K562 (cell line): ENCODE data around the gene TSPOAP1. TPM values are rescaled to one million over a fixed set of nuclear protein-coding genes. Genes with fewer than 3 reads are reported as not detected.

ENCODE experiments used
- CGGBP1 ChIP-seq: fragments of 250-450 bp; sonication (Bioruptor Pico); IDR thresholded peaks from 2 replicates; pipeline ENCODE4 v1.9.0; 2021; ENCODE audit warnings: mild to moderate bottlenecking
- EGR1 ChIP-seq: fragments of 450-650 bp; conservative IDR thresholded peaks from 2 replicates; pipeline ENCODE4 v1.6.1; 2017; ENCODE audit warnings: mild to moderate bottlenecking
- HDAC1 ChIP-seq, 2 experiments: fragments of 450-650 bp; IDR thresholded peaks; 2 replicates each; pipeline ENCODE4 v1.6.1; 2016 to 2017; ENCODE audit warnings: inconsistent platforms in 1 of 2, mild to moderate bottlenecking in 1 of 2, moderate library complexity in 1 of 2
- HDAC8 ChIP-seq: fragments of 450-650 bp; IDR thresholded peaks from 2 replicates; pipeline ENCODE4 v1.6.1; 2016; ENCODE audit warnings: mild to moderate bottlenecking, missing genetic modification characterization, moderate library complexity, missing compliant biosample characterization
- MYBL2 ChIP-seq, 2 experiments: fragments of 450-650 bp in 1 of 2; sonication (generic) in 1 of 2; formaldehyde crosslinking in 1 of 2; IDR thresholded peaks; 2 replicates each; pipeline versions ENCODE4 v1.6.1 to v1.8.1; 2017 to 2022; ENCODE audit warnings: borderline replicate concordance in 1 of 2, inconsistent platforms in 1 of 2, low read depth in 1 of 2, mild to moderate bottlenecking in 1 of 2, missing genetic modification reagents in 1 of 2, moderate library complexity in 1 of 2
- NR1H2 ChIP-seq: sonication (generic); formaldehyde crosslinking; IDR thresholded peaks from 2 replicates; pipeline ENCODE4 v1.4.0; 2020; ENCODE audit warnings: mild to moderate bottlenecking, missing genetic modification reagents
- PBX2 ChIP-seq, 2 experiments: IDR thresholded peaks in 1 of 2; conservative IDR thresholded peaks in 1 of 2; 2 replicates each; pipeline ENCODE4 v1.6.1; 2016; ENCODE audit warnings: low read depth in 2 of 2, mild to moderate bottlenecking in 1 of 2, missing compliant biosample characterization in 1 of 2, missing genetic modification characterization in 1 of 2, moderate library complexity in 1 of 2
- POLR3G ChIP-seq: IDR thresholded peaks from 2 replicates; pipeline ENCODE4 v1.6.1; 2011; ENCODE audit not compliant: insufficient read length, insufficient replicate concordance; ENCODE audit errors: extremely low read depth
- RBBP5 ChIP-seq: fragments of 200-600 bp; sonication (generic); IDR thresholded peaks from 2 replicates; pipeline ENCODE4 v1.6.1; 2012; ENCODE audit warnings: borderline replicate concordance, mild to moderate bottlenecking, low read length, control low read depth, inconsistent platforms; ENCODE audit not compliant: insufficient read depth, poor library complexity, severe bottlenecking
- RBM14 ChIP-seq: fragments of 200-400 bp; formaldehyde crosslinking; IDR thresholded peaks from 2 replicates; pipeline ENCODE4 v1.6.1; 2018; ENCODE audit warnings: low read depth, mild to moderate bottlenecking, low read length, moderate library complexity, borderline replicate concordance; ENCODE audit not compliant: insufficient read depth
- STAT5A ChIP-seq: IDR thresholded peaks from 2 replicates; pipeline ENCODE4 v1.6.1; 2012; ENCODE audit warnings: low read length, inconsistent platforms, borderline replicate concordance
- WHSC1 ChIP-seq: IDR thresholded peaks from one replicate; pipeline ENCODE4 v1.6.1; 2012; ENCODE audit warnings: low read length, control low read depth, inconsistent platforms
- ZFPM2 ChIP-seq: fragments of 250-450 bp; sonication (Bioruptor Pico); IDR thresholded peaks from 2 replicates; pipeline ENCODE4 v1.5.1; 2022; ENCODE audit warnings: mild to moderate bottlenecking
- ZNF354B ChIP-seq: fragments of 250-450 bp; sonication (Bioruptor Pico); IDR thresholded peaks from 2 replicates; pipeline ENCODE4 v1.4.0; 2020
- polyA plus RNA-seq, 8 experiments: library from polyadenylated mRNA; depleted of rRNA in 4 of 8; stranded (reverse) in 5 of 8; unstranded in 3 of 8; fragments of >200 nt; fragmentation: Nextera tagmentation in 2 of 8; fragmentation: Illumina TruSeq in 1 of 8; extraction: Ambion mirVana in 2 of 8; extraction: Trizol in 1 of 8; gene quantifications; 2 replicates each; pipeline versions ENCODE4 v1.2.1 to v1.2.3, GENCODE V29; 2011 to 2014; ENCODE audit warnings: inconsistent platforms in 1 of 8, missing spikeins in 1 of 8
- total RNA-seq, 7 experiments: library from RNA; depleted of rRNA in 6 of 7; stranded (reverse); fragments of >200 nt in 6 of 7; fragmentation: Illumina TruSeq in 2 of 7; extraction: Trizol in 2 of 7; gene quantifications; 2 replicates each; pipeline versions ENCODE4 v1.2.1 to v1.2.3, GENCODE V29; 2011 to 2021; ENCODE audit warnings: low replicate concordance in 1 of 7
- TF ChIP-seq, protein P1 (sequence below): fragments of 450-650 bp; IDR thresholded peaks from 2 replicates; pipeline ENCODE4 v1.6.1; 2018; ENCODE audit warnings: mild to moderate bottlenecking, low read depth; ENCODE audit not compliant: partially characterized antibody
- TF ChIP-seq, protein P2 (sequence below): fragments of 150-350 bp; conservative IDR thresholded peaks from 2 replicates; pipeline ENCODE4 v1.6.1; 2014; ENCODE audit warnings: low read length

TSPOAP1 gene
- total and polyA plus RNA-seq, 9 of the 15 experiments (the other 6 are each of a cell fraction or from before 2014, with no cell fraction given): 0.87 to 3.9 (median 1.8) TPM; not detected in 2

DNA sequence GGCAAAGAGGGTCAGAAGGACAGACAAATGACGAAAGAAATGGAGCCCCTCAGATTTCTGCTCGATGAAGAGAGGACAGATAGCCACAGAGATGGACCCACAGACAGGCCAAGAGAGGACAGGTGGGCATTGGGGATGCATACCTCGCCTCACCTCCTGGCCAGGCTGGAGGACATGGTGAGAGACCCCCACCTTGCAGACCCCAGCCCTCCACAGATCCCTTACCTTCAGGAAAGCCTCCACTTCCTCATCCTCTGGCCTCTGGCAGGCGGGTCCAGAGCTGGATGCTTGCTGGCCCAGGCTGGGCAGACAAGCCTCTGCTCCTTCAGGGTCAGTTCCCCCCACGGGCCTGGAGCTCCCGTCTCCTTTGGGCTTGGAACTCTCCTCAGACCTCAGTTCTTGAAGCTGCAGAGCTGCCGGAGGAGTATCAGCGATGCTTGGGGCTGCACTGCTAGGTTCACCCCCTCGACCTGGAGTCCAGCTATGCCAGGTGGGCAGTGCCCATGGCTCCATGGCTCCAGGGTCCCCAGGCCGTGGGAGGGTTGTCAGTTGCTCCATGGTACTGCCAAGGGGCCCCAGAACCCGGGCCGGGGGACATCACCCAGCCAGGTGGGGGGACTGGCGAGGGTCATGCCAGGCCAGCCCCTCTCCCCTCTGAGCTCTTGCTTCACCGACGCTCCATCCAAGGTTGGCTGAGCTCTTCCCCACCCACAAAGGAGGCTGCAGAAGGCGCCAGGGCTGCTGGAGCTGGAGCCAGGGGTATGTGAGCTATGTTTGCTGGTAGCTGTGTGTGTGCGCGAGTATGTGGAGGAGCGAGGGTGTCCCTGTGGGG, 1.0 kb downstream of the TSPOAP1 start (continued):
- TF ChIP-seq PBX2 (CRISPR knock-in tag; IDR thresholded peaks at IDR 0.05; ENCODE audit: low read depth): no peak
- TF ChIP-seq PBX2 (tag; conservative IDR thresholded peaks at IDR 0.05; ENCODE audit: low read depth): no peak
- TF ChIP-seq, protein P1, sequence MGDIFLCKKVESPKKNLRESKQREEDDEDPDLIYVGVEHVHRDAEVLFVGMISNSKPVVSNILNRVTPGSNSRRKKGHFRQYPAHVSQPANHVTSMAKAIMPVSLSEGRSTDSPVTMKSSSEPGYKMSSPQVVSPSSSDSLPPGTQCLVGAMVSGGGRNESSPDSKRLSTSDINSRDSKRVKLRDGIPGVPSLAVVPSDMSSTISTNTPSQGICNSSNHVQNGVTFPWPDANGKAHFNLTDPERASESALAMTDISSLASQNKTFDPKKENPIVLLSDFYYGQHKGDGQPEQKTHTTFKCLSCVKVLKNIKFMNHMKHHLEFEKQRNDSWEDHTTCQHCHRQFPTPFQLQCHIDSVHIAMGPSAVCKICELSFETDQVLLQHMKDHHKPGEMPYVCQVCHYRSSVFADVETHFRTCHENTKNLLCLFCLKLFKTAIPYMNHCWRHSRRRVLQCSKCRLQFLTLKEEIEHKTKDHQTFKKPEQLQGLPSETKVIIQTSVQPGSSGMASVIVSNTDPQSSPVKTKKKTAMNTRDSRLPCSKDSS: no peak
- TF ChIP-seq HDAC1 (IDR thresholded peaks at IDR 0.05): no peak
- no peak; the same call in 1 of the 2 replicates for TF ChIP-seq ZFPM2 (CRISPR knock-in tag)
- no peak for TF ChIP-seq EGR1
- peak; percentile 6 for TF ChIP-seq RBBP5
- no peak for TF ChIP-seq WHSC1
- no peak for TF ChIP-seq POLR3G
- TF ChIP-seq RBM14: peak; percentile 93; the same call in 1 of the 2 replicates
- TF ChIP-seq NR1H2 (CRISPR knock-in tag): 0 out of 2 replicates have a peak, but pooled peaks have one; percentile 74
- no peak for TF ChIP-seq MYBL2 (IDR thresholded peaks at IDR 0.05; ENCODE audit: low read depth)
- no peak for TF ChIP-seq MYBL2 (CRISPR knock-in tag; IDR thresholded peaks at IDR 0.05; ENCODE audit: borderline replicate concordance)
- TF ChIP-seq ZNF354B: no peak
- TF ChIP-seq CGGBP1 (CRISPR knock-in tag): no peak
- TF ChIP-seq HDAC8 (tag): no peak
- TF ChIP-seq, protein P2, sequence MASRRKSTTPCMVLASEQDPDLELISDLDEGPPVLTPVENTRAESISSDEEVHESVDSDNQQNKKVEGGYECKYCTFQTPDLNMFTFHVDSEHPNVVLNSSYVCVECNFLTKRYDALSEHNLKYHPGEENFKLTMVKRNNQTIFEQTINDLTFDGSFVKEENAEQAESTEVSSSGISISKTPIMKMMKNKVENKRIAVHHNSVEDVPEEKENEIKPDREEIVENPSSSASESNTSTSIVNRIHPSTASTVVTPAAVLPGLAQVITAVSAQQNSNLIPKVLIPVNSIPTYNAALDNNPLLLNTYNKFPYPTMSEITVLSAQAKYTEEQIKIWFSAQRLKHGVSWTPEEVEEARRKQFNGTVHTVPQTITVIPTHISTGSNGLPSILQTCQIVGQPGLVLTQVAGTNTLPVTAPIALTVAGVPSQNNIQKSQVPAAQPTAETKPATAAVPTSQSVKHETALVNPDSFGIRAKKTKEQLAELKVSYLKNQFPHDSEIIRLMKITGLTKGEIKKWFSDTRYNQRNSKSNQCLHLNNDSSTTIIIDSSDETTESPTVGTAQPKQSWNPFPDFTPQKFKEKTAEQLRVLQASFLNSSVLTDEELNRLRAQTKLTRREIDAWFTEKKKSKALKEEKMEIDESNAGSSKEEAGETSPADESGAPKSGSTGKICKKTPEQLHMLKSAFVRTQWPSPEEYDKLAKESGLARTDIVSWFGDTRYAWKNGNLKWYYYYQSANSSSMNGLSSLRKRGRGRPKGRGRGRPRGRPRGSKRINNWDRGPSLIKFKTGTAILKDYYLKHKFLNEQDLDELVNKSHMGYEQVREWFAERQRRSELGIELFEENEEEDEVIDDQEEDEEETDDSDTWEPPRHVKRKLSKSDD: no peak
- no peak for TF ChIP-seq STAT5A
